Upper lobe of left lung (tissue), 6 donors: ENCODE measurements around the gene RHOG. TPM values are rescaled to one million over a fixed set of nuclear protein-coding genes. Genes with fewer than 3 reads are reported as not detected.

Experiments
- ATAC-seq, 2 donors: fragments of 200-7000 bp; cut with Tn5 transposase; one replicate each; pipeline ENCODE4 v1.9.1; 2022; ENCODE audit warnings: mild to moderate bottlenecking in 2 of 2, moderate library complexity in 2 of 2; ENCODE audit not compliant: low FRiP score in 2 of 2
- DNase-seq, 2 donors: peaks; one replicate each; pipeline ENCODE4 v3.0.0-alpha.2; 2019 to 2020
- H3K27ac ChIP-seq, 4 donors: fragments of 200-600 bp; sonication (generic); one replicate each; pipeline ENCODE4 v1.5.1; 2016 to 2019
- H3K27me3 ChIP-seq, 4 donors: fragments of 200-600 bp; sonication (generic); one replicate each; pipeline ENCODE4 v1.5.1; 2017 to 2019
- H3K36me3 ChIP-seq, 4 donors: fragments of 200-600 bp; sonication (generic); one replicate each; pipeline ENCODE4 v1.5.1; 2016 to 2019
- H3K4me1 ChIP-seq, 4 donors: fragments of 200-600 bp; sonication (generic); one replicate each; pipeline ENCODE4 v1.5.1; 2018 to 2019
- H3K4me3 ChIP-seq, 4 donors: fragments of 200-600 bp; sonication (generic); one replicate each; pipeline ENCODE4 v1.5.1; 2017 to 2019; ENCODE audit warnings: mild to moderate bottlenecking in 2 of 4, moderate library complexity in 1 of 4
- H3K9me3 ChIP-seq, 4 donors: fragments of 200-600 bp; sonication (generic); one replicate each; pipeline ENCODE4 v1.5.1; 2018 to 2019
- CTCF ChIP-seq, 6 experiments: fragments of 450-650 bp in 4 of 6; fragments of 200-600 bp in 2 of 6; sonication (generic) in 2 of 6; IDR thresholded peaks; one replicate each; pipeline ENCODE4 v1.5.1; 2016 to 2019; ENCODE audit warnings: antibody characterized with exemption in 6 of 6
- POLR2A ChIP-seq, 4 donors: fragments of 450-650 bp; IDR thresholded peaks; one replicate each; pipeline ENCODE4 v1.5.1; 2016 to 2017; ENCODE audit warnings: antibody characterized with exemption in 4 of 4, mild to moderate bottlenecking in 2 of 4
- POLR2AphosphoS5 ChIP-seq, 2 donors: sonication (generic); formaldehyde crosslinking; IDR thresholded peaks; one replicate each; pipeline ENCODE4 v1.5.1; 2017; ENCODE audit warnings: antibody characterized with exemption in 2 of 2
- WGBS, 2 donors: methylation state at CpG; one replicate each; pipeline ENCODE4 v1.1.5; 2017 to 2018; 5-methylcytosine and 5-hydroxymethylcytosine counted together
- small RNA-seq, 4 donors: library from RNA; depleted of rRNA; stranded (forward); fragments of <200 nt; gene quantifications; one replicate each; pipeline ENCODE3, GENCODE V24; 2016
- total RNA-seq, 6 donors: library from RNA; depleted of rRNA in 4 of 6; stranded (reverse); fragments of >200 nt in 4 of 6; gene quantifications; one replicate each; pipeline versions ENCODE4 v1.1.0 to v1.2.1, GENCODE V29; 2016 to 2021
- donor health status: DM: no; HTN: no; CAD: no; lungs with moderate emphysema.
- donor health status: DM: no; HTN: yes; CAD: no; lungs with severe emphysema.

The RHOG gene
- total RNA-seq, 6 donors from 2014 or later = 67.0 to 137 (median 85.1) TPM

DNA sequence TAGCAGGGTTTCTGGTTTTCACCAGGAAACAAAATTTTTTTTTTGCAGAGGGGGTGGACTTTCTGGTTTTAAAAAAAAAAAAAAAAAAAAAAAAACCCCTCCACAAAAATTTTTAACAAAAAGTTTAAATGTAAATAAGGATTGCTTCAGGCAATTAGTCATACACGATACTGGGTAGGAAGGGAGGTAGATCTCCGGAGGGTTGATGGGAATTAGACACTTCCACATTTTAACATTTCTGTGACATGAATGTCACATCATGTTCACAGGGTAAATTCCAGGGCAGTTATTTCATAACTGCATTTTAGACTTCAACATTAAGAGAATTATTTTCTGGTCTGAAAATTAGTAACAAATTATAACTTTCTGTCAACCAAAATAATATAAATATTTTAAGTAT is 59.3 kb downstream of the RHOG start:
- 17 to 28% methylated on average over 2 of the region's 2 CpGs for WGBS, 2 donors
- peaks cover 20 to 37% (median 27%) of the 10 kb centered on the region in 4 donors for H3K4me1 ChIP-seq
- no peak overlapping the region for H3K4me3 ChIP-seq
- TF ChIP-seq POLR2AphosphoS5 (IDR thresholded peaks at IDR 0.05) (no peak), POLR2A (IDR thresholded peaks at IDR 0.05) (no peak), CTCF (IDR thresholded peaks at IDR 0.05) (no peak)
- no peaks in the 10 kb centered on the region for H3K27me3 ChIP-seq
- no peak for DNase-seq
- H3K27ac ChIP-seq = peak overlapping the region in 2 of 4 donors; percentile 24 to 42
- no peaks in the 10 kb centered on the region for H3K9me3 ChIP-seq
- H3K36me3 ChIP-seq = peaks cover 3 to 54% (median 36%) of the 10 kb centered on the region in 4 donors
- peak in 1 of 2 donors; percentile 54 for ATAC-seq

Small RNA genes within 50 kb of the gene (small RNA-seq; reads per million reads assigned to genes)
- 0 reads per million in 4 donors for gene RNU7-50P

Other genes starting within 250 kb of the RHOG start
- 1 to 10 TPM in 2 of 6 donors, under 1 TPM in 2, not detected in 2; 0.49 to 3.6 (median 1.3) TPM for gene ART5, start 199.0 kb downstream of the RHOG start, total RNA-seq
- 1 to 10 TPM in 2 of 6 donors, under 1 TPM in 2, not detected in 2; 0.61 to 1.9 (median 1.2) TPM for gene ART1, start 195.8 kb downstream of the RHOG start, total RNA-seq
- gene CHRNA10, start 169.6 kb downstream of the RHOG start, total RNA-seq = 1 to 10 TPM in 4 of 6 donors, under 1 TPM in 1, not detected in 1; 0.89 to 6.3 (median 2.3) TPM
- gene NUP98, start 43.4 kb downstream of the RHOG start, total RNA-seq = 100 to 1,000 TPM in 2 of 6 donors, 10 to 100 TPM in 4; 66.6 to 127 (median 86.1) TPM
- 100 to 1,000 TPM in 1 of 6 donors, 10 to 100 TPM in 5; 19.5 to 106 (median 25.2) TPM for gene PGAP2, start 32.4 kb downstream of the RHOG start, total RNA-seq
- gene STIM1, start 14.7 kb upstream of the RHOG start, total RNA-seq = 10 to 100 TPM; 39.7 to 81.8 (median 56.5) TPM